ENCODE data around the gene TCTN2.

DNA sequence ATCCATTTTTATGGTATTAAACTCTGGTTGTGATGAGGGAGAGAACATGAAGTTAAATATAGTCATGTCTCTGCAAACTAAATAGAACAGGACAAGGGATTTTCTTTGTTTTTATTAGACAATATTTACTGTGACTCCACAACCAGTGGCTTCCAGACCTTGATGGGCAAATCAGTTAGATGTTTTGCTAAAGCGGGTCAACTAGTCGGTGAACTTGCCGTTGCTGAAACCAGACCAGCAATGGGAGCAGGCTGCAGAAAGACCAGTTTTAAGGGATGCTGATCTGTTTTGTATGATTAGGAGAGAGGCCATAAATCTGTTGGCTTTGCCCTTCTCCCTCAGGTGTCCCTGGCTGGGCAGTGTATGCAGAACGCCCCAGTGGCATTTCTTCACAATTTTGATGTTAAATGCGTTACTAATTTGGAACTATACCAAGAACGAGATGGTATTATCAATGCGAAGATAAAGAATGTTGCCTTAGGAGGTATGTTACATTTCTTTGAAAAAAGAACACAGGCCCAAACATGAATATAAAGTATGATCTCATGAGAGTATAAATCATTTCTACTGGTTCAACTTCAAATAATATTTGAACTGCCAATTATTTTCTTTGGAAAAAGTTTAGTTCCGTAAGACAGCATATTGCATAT is 19.4 kb downstream of the TCTN2 start:
- no peak for TF ChIP-seq POLR2A (IDR thresholded peaks at IDR 0.05)
- TF ChIP-seq, protein P1, sequence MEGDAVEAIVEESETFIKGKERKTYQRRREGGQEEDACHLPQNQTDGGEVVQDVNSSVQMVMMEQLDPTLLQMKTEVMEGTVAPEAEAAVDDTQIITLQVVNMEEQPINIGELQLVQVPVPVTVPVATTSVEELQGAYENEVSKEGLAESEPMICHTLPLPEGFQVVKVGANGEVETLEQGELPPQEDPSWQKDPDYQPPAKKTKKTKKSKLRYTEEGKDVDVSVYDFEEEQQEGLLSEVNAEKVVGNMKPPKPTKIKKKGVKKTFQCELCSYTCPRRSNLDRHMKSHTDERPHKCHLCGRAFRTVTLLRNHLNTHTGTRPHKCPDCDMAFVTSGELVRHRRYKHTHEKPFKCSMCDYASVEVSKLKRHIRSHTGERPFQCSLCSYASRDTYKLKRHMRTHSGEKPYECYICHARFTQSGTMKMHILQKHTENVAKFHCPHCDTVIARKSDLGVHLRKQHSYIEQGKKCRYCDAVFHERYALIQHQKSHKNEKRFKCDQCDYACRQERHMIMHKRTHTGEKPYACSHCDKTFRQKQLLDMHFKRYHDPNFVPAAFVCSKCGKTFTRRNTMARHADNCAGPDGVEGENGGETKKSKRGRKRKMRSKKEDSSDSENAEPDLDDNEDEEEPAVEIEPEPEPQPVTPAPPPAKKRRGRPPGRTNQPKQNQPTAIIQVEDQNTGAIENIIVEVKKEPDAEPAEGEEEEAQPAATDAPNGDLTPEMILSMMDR (IDR thresholded peaks at IDR 0.05): no peak
